ENCODE results near the gene NHS.

DNA sequence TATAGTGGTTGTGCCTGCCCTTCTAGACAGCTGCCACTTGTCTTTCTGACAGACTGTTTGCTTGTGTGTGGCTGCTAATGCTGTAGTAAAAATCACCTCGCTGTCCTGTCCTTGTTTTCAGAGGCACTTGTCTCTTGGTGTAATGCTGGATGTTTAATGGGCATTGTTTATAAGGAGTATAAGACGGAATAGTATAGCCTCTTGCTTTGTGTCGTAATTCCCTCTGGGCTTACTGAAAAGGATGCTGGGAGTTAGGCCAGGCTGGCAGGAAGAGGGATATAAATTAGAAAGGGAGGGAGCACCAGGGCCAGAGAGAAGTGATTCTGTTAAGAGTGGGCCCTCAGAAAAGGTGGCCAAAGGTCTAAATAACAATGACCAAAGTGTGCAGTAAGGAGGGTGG, 29.0 kb downstream of the NHS start:
- TF ChIP-seq, protein P1, sequence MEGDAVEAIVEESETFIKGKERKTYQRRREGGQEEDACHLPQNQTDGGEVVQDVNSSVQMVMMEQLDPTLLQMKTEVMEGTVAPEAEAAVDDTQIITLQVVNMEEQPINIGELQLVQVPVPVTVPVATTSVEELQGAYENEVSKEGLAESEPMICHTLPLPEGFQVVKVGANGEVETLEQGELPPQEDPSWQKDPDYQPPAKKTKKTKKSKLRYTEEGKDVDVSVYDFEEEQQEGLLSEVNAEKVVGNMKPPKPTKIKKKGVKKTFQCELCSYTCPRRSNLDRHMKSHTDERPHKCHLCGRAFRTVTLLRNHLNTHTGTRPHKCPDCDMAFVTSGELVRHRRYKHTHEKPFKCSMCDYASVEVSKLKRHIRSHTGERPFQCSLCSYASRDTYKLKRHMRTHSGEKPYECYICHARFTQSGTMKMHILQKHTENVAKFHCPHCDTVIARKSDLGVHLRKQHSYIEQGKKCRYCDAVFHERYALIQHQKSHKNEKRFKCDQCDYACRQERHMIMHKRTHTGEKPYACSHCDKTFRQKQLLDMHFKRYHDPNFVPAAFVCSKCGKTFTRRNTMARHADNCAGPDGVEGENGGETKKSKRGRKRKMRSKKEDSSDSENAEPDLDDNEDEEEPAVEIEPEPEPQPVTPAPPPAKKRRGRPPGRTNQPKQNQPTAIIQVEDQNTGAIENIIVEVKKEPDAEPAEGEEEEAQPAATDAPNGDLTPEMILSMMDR (IDR thresholded peaks at IDR 0.05), result no peak
- no peak for TF ChIP-seq POLR2A (IDR thresholded peaks at IDR 0.05)
